Measurements from ENCODE around the gene IQCE.

DNA sequence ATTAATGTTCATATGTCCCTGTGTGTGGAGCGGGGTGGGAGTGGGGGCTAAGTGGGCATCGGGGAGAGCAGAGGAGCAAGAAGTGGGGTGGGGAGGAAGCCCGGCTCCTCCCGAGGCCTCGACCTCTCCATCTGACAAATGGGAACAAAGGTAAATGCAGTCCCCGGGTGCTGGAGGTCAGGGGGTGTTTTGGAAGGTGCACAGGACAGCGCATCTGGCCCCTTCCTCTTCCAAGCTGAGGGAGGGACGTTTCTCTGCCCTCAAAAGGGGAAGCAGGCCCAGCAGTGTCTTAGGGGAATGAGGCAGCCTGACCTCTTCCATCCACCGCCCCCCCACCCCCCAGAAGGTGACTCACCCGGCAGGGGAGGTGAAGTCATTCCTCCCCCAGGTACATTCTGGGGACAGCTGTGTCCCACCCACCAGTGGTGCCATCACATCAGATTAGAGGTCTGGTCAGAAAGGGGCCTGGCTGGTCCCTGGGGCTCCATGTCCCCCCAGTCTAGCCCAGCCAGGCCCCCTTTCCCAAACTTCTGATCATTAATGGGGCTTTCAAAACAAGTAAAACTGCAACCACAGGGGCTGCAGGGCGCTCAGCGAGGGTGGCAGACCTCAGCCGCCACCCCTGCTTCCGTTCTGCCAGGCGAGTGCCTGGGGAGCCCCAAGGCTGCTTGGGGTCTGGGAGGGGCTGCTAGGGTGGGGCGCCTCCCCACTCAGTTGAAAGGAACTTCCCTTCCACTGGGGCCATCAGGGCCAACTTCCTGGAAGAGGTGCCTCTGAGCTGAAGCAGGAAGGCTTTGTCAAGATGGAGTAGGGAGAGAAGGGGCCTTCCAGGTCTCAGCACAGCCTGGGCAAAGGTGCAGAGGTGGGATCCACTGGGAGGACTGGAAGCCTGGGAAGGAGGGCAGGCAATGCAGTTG is 28.4 kb upstream of the IQCE start:
- TF ChIP-seq, protein P1, sequence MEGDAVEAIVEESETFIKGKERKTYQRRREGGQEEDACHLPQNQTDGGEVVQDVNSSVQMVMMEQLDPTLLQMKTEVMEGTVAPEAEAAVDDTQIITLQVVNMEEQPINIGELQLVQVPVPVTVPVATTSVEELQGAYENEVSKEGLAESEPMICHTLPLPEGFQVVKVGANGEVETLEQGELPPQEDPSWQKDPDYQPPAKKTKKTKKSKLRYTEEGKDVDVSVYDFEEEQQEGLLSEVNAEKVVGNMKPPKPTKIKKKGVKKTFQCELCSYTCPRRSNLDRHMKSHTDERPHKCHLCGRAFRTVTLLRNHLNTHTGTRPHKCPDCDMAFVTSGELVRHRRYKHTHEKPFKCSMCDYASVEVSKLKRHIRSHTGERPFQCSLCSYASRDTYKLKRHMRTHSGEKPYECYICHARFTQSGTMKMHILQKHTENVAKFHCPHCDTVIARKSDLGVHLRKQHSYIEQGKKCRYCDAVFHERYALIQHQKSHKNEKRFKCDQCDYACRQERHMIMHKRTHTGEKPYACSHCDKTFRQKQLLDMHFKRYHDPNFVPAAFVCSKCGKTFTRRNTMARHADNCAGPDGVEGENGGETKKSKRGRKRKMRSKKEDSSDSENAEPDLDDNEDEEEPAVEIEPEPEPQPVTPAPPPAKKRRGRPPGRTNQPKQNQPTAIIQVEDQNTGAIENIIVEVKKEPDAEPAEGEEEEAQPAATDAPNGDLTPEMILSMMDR (conservative IDR thresholded peaks at IDR 0.05) = no peak
- no peak for TF ChIP-seq EZH2 (IDR thresholded peaks at IDR 0.05; ENCODE audit: low read depth)

Data from PC-9 (cell line).